ENCODE results near the gene MDM2.
"Not testable (repeated sequence)": the region's sequence is repeated elsewhere in the genome, so short reads cannot be mapped to it uniquely, and the experiment has no call there.

MDM2 gene

GRCh38 chr12:68786929-68787328, 21.0 kb upstream of the MDM2 start:
- DNase-seq (ENCODE audit: low spot score): no peak

- no peak for DNase-seq (ENCODE audit: low spot score)
Measured at GRCh38 chr12:68788554-68789143, 19.3 kb upstream of the MDM2 start.

GRCh38 chr12:68789144-68789878, 18.7 kb upstream of the MDM2 start:
- no peak for DNase-seq (ENCODE audit: low spot score)

DNA sequence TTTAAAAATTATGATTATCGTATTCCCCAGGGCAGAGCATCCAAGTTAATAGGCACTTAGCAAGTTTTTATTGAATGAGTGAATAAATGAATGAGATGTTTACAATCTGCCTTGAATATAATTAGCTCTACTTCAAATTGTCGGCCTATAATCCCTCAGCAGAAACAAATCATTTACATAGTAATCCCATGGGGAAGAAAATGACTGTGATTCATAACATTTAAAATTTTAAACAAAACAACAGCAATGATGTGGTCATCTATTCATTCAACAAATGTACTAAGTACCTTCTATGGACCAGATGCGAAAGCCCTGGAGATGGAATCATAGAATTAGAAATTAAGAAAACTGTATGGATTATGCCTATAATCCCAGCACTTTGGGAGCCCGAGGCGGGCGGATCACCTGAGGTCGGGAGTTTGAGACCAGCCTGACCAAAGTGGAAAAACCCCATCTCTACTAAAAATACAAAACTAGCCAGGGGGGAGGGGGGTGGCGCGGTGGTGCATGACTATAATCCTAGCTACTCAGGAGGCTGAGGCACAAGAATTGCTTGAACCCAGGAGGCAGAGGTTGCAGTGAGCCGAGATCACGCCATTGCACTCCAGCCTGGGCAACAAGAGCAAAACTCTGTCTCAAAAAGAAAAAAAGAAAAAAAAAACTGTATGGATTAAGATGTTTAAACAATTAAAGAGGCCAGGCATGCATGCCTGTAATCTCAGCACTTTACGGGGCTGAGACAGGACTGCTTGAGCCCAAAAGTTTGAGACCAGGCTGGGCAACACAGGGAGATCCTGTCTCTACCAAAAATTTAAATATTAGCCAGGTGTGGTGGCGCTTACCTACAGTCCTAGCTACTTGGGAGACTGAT, 17.7 kb upstream of the MDM2 start:
- no peak for DNase-seq (ENCODE audit: low spot score)

DNA sequence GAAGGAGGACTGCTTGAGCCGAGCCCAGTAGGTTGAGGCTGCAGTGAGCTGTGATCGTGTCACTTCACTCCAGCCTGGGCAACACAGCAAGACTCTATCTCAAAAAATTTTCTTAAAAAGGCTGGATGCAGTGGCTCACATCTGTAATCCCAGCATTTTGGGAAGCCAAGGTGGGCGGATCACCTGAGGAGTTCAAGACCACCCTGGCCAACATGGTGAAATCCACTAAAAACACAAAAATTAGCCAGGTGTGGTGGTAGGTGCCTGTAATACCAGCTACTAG, 17.1 kb upstream of the MDM2 start:
- no peak for DNase-seq (ENCODE audit: low spot score)

- DNase-seq (ENCODE audit: low spot score): no peak
Measured at GRCh38 chr12:68791897-68792481, 16.0 kb upstream of the MDM2 start.

DNA sequence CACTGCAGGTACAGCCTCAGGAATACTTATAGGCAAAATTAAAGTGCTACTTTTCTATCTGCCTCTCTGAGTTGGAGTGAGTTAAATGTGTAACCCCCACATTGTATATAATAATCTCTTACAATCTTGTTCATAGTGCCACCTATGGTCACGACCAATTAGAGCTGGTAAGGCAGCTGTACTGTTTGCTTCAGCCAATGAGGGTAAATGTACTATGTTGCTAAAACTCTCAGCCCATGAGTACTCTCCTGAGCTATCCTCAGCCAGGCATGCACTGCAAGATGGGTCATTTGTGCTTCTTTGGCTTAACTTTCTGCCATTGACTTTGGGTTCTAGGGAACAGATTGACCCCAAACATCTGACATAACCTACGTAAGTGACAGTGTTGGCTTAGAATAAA, 15.0 kb upstream of the MDM2 start:
- no peak for DNase-seq (ENCODE audit: low spot score)

DNA sequence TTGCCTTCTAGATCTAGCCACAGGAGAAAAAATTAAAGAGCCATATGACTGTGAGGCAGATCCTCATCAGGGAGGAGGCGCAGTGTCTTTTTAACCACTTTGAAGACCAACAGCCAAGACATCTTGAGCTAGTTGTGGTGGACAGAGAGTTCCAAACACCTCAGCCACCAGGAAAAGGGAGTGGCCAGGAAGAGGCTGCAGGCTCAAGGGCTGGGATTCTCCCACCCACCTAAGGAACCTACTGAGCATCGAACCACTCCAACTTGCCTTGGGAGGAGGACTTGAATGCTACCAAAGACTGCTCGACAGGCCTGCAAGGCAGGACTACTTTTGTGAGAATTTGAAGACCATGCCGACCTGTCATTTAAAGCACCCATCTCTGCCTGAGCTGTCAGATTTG, 14.5 kb upstream of the MDM2 start:
- DNase-seq (ENCODE audit: low spot score): no peak

- DNase-seq (ENCODE audit: low spot score): no peak
Measured at GRCh38 chr12:68793975-68794652, 13.9 kb upstream of the MDM2 start.

DNA sequence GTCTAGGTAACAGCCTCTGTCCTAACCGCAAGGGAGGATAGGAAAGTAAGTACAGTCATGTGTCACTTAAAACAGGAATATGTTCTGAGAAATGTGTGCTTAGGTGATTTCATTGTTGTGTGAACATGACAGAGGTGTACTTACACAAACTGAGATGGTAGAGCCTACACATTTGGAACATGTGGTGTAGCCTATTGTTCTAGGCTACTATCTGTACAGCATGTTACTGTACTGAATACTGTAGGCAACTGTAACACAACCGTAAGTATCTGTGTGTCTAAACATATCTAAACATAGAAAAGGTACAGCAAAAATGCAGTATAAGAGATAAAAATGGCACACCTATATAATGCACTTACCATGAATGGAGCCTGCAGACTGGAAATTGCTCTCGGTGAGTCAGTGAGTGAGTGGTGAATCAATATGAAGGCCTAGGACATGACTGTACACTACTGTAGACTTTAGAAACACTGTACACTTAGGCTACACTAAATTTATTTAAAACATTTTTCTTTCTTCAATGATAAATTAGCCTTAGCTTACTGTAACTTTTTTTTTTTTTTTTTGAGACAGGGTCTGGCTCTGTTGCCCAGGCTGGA, 13.2 kb upstream of the MDM2 start:
- no peak for DNase-seq (ENCODE audit: low spot score)

DNA sequence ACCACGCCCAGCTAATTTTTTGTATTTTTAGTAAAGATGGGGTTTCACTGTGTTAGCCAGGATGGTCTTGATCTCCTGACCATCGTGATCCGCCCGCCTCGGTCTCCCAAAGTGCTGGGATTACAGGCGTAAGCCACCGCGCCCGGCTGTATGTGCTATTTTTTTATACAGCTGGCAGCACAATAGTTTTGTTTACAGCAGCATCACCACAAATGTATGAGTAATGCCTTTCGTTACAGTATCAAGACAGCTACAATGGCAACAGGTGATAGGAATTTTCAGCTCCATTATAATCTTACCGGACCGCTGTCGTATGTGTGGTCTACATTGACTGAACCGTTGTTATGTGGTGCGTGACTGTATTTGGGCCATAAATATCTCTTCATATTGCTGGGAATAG, 11.6 kb upstream of the MDM2 start:
- no peak for DNase-seq (ENCODE audit: low spot score)

DNA sequence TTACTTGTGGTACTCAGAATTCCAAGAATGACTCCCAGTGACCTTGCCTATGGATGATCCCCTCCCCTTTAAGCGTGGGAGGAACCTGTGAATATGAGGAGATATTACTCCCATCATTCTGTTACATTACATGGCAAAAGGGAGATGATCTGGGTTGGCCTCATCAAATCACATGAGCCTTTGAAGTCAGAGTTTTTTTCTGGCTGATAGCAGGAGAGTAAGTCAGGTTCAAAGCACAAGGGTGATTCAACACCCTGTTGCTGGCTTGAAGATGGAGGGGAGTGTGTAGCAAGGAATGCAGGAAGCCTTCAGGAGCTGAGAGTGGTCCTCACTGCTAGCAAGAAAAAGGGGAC, 9.1 kb upstream of the MDM2 start:
- DNase-seq (ENCODE audit: low spot score): no peak

DNA sequence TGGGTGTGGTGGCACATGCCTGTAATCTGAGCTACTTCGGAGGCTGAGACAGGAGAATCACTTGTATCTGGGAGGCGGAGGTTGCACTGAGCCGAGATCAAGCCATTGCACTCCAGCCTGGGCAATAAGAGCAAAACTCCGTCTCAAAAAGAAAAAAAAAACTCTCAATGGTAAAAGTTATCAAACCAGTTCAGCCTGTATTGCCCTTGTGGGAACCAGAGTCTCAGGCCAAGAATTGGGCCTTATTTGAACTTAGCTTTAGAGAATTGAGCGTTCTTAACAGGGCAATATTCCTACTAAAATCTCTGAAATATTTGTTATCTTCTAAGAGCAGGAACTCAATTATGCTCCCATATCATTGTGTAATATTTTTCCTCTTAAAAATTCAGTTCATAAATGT, 7.7 kb upstream of the MDM2 start:
- no peak for DNase-seq (ENCODE audit: low spot score)

GRCh38 chr12:68801124-68801523, 6.9 kb upstream of the MDM2 start:
- not testable (repeated sequence) for DNase-seq (ENCODE audit: low spot score)

- DNase-seq (ENCODE audit: low spot score): not testable (repeated sequence)
Measured at GRCh38 chr12:68802372-68802745, 5.6 kb upstream of the MDM2 start.

DNA sequence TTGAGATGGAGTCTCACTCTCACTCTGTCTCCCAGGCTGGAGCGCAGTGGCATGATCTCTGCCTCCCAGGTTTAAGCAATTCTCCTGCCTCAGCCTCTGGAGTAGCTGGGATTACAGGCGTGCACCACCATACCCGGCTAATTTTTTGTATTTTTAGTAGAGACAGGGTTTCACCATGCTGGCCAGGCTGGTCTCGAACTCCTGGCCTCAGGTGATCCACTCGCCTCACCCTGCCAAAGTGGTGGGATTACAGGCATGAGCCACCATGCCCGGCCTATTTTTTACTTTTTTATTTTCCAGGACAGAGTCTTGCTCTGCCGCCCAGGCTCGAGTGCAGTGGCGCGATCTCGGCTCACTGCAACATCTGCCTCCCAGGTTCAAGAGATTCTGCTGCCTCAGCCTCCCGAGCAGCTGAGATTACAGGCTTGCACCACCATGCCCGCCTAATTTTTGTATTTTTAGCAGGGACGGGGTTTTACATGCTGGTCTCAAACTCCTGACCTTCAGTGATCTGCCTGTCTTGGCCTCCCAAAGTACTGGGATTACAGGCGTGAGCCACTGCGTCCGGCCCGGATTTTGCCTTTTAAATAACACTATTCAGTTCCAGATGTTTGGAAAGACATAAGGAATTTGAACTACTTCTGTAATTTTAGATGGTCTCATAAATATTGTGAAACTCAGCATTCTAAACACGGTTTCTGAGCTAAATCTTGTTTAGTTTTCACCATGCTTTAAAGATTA, 4.9 kb upstream of the MDM2 start:
- not testable (repeated sequence) for DNase-seq (ENCODE audit: low spot score)

DNA sequence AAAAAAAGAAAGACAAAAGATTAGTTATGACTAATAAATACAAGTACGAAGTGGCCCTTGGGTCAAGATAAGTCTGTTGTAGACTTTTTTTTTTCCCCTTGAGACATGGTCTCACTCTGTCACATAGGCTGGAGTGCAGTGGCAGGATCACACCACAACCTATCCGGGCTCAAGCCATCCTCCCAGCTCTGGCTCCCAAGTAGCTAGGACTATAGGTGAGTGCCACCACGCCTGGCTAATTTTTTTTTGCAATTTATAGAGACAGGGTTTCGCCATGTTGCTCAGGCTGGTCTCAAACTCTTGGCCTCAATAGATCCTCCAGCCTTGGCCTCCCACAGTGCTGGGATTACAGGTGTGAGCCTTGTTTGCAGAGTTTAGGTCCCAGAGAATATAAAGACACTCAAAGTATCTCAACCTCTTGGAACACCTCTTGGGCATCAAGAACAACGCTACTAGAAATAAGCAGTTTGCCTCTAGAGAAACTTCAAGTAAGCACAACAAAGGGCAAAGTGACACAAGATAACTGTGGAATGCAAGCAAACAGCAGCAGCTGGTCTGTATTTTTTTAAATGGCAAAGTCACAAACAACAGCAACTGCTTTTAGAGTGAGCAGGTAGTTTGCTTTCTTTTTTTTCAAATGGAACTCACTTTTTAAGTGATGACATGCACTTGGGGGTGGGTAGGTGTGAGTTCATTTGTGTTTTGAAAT, 3.9 kb upstream of the MDM2 start:
- no peak for DNase-seq (ENCODE audit: low spot score)

DNA sequence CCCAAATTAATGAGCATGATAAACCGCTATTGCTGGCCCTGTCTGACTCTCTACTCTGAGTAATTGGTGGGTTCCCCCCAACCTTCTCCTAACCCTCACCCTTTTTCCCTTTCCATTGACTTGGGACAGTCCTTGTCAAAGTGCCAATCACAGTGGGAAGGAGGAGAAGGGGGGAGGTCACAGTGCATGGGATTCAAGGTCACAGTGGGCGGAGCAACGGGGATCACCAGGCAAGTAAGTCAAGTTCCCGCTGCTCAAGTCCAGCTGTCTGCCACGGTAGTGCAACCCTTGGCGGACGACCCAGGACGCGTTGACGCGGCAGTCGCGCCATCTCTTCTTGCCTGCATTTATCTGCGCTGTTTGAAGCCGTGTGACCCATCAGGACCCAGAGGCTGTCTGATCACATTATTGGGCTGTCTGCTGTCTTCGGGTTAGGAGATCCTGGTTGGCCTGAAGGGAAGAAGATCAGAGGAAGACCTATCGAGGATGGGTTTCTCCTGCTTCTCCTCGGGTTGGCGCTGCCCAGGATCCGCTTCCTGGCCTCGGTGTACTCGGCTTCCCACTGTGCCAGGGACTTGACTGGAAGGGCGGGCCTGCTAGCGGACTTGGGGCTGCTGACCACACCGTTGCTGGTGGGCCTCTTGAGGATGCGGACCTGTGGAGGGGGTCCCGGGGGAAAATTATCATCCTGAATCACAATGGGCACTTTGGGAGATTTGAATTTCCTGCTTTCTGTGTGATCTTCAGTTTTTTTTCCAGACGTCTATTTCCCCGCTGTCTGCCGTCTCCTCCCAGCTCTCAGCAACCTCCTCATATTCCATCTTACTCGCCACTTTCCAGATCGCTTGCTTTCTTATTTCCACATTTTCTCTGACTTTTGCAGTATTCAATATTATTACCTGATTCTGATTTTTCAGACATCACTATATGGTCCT, 3.1 kb upstream of the MDM2 start:
- DNase-seq (ENCODE audit: low spot score): no peak

GRCh38 chr12:68805592-68806120, 2.3 kb upstream of the MDM2 start:
- no peak for DNase-seq (ENCODE audit: low spot score)
